H7 (cell line): ENCODE measurements around the gene MDGA2. TPM values are rescaled to one million over a fixed set of nuclear protein-coding genes. Genes with fewer than 3 reads are reported as not detected.

Source experiments
- DNase-seq: peaks from one replicate; pipeline ENCODE4 v3.0.0; 2012
- H3K27me3 ChIP-seq: 2 replicates; pipeline ENCODE4 v1.6.0; 2011; ENCODE audit warnings: mild to moderate bottlenecking, low read length; ENCODE audit not compliant: control insufficient read depth, insufficient read depth
- H3K36me3 ChIP-seq: replicated peaks from 2 replicates; pipeline ENCODE4 v1.5.1; 2011; ENCODE audit warnings: low read length; ENCODE audit not compliant: control insufficient read depth, insufficient read depth
- H3K4me3 ChIP-seq: 2 replicates; pipeline ENCODE4 v1.5.1; 2011; ENCODE audit warnings: low read depth, mild to moderate bottlenecking, control low read depth, low read length, moderate library complexity; ENCODE audit not compliant: insufficient read depth
- total RNA-seq: library from RNA; depleted of rRNA; stranded (reverse); fragments of >200 nt; shearing (Covaris generic); gene quantifications from 2 replicates; pipeline ENCODE4 v1.2.3, GENCODE V29; 2014

The MDGA2 gene
- total RNA-seq, 1 experiment from 2014 or later: 3.7 TPM

DNA sequence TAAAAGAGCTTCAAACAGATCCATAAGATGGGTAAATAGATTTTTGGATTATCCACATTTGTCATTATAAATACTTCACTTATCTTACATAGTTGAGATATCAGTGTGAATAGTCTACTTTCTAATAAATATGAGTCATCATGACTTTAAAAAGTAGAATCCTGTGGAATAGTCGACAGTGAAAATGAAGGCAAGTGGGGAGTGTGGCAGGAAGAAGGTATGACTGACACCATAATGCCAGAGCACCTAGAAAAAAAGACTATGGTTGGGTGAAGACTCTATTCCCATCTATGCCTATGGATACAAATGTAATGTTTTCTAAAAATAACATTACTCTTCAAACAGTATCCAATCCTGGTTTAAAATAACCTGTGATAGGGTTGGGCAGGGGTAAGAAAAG lies 117.5 kb downstream of the MDGA2 start:
- Histone ChIP-seq H3K4me3 (no peak overlapping the region), H3K36me3 (no peaks in the 10 kb centered on the region), H3K27me3 (no peaks in the 10 kb centered on the region; the same call in 1 of the 2 replicates)
- no peak for DNase-seq

DNA sequence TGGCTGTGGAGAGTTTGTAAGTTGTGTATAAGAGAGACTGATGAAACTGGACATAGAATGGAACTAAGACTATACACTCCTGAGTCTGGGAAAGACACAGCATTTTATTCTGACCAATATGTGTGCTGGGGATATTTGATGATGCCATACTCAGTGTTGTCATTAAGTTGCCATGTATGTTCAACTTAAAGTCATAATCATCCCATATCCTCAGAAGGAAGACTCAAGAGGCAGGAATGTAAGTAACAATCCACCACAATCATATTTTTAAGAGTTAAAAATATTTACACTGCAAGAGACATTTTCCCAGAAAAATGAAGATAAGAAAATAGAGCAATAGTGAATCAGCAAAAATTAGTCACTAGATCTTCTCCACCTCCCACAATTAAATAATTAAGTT lies 120.1 kb downstream of the MDGA2 start:
- Histone ChIP-seq H3K36me3 (no peaks in the 10 kb centered on the region), H3K4me3 (no peak overlapping the region), H3K27me3 (no peaks in the 10 kb centered on the region; the same call in 1 of the 2 replicates)
- no peak for DNase-seq

DNA sequence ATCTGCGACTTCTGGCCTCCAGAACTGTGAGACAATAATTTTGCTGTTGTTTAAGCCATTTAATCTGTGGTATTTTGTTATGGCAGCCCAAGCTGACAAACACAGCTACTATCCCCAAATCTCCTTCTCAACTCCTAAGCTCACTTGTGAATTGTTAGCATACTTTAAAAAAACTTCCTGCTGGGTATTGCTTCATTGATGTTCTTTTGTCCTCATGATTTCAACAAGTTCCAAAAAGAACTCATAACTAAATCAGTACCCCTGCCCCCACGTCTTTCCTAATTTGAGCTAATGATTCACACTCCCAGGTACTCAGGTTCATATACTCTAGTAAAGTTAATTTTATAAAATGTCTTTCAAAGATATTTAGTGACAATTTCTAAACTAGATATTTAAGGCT lies 125.5 kb downstream of the MDGA2 start:
- H3K27me3 ChIP-seq: no peaks in the 10 kb centered on the region; the same call in 1 of the 2 replicates
- H3K36me3 ChIP-seq: no peaks in the 10 kb centered on the region
- no peak overlapping the region for H3K4me3 ChIP-seq
- DNase-seq: no peak

DNA sequence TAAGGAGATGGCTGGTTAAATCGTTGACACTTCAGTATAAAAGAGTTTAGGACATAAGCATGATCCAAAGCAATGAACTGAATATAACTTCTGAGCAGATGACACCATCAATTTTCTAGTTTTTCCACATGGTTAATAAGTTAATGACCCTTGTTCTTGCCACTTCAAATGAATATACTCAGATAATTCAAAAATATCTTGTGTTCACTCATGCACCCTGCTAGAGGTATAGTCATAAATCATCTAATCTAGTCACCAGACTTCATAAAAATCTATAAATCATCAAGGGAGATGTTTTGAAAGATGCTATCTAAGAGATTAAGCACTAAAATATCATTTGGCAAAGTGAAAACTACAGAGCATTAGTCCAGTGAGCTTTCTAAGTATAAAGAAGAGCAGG lies 131.9 kb downstream of the MDGA2 start:
- Histone ChIP-seq H3K36me3 (no peaks in the 10 kb centered on the region), H3K4me3 (no peak overlapping the region), H3K27me3 (no peaks in the 10 kb centered on the region)
- DNase-seq: no peak

DNA sequence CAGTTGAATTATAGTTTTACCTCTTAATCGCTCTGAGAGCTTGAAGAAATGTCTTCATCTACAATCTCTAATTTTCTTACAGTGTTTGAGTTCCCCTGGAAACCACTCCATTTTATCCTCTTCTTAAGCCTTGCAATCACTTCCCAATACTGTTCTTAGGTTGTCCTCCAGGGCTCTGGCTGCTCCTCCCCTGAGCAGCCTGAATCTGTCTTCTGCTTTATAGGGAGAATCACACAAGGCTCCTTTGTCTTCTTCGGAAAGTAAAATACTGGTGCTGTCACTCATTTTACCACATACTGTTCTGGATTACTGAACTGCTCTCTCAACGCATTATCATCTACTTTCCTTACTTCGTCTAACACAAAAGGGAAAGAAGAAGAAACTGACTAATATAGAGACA lies 133.7 kb downstream of the MDGA2 start:
- H3K36me3 ChIP-seq: no peaks in the 10 kb centered on the region
- H3K4me3 ChIP-seq: no peak overlapping the region
- no peaks in the 10 kb centered on the region for H3K27me3 ChIP-seq
- DNase-seq: no peak

DNA sequence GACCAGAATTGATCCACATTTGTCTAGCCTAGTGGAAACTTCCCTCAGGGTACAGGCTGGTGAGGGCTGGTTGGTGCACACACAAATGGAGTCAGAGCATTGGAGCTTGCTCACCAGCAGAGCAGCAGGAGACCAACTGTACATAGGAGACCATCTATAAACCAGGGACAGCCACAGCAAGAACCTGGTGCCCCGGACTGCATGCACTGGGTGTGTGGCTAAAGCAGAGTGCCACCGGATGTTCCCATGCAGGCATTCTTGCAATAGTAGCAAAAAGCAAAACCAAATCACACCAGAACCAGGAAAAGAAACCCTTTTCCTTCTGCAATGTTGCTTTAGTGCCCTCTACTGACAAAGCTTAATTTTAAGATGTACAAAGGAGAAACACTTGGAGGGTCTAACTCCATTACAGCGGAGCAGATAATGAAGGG lies 136.4 kb downstream of the MDGA2 start:
- peak; percentile 40 for DNase-seq

DNA sequence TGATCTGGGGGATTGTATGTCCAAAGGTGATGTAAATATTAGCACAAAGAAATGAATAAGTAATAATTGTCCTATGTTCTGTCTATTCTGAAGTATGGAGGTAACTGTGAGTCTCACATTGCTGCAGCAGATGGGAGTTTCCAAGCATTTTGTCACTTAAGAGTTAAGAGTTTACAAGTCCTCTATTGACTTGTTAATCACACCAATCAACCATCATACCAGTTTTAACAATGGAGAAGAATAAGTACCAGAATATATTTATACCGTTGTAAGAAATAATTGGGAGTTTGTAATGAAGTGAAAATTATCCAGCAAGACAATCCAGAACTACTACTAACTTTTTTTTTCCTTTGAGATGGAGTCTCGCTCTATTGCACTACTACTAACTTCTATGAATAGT lies 139.1 kb downstream of the MDGA2 start:
- H3K36me3 ChIP-seq: no peaks in the 10 kb centered on the region
- H3K4me3 ChIP-seq: no peak overlapping the region
- DNase-seq: no peak
- H3K27me3 ChIP-seq: no peaks in the 10 kb centered on the region

More for the DNA sequence above, 136.4 kb downstream of the MDGA2 start:
- Histone ChIP-seq H3K4me3 (no peak overlapping the region), H3K27me3 (no peaks in the 10 kb centered on the region), H3K36me3 (no peaks in the 10 kb centered on the region)

DNA sequence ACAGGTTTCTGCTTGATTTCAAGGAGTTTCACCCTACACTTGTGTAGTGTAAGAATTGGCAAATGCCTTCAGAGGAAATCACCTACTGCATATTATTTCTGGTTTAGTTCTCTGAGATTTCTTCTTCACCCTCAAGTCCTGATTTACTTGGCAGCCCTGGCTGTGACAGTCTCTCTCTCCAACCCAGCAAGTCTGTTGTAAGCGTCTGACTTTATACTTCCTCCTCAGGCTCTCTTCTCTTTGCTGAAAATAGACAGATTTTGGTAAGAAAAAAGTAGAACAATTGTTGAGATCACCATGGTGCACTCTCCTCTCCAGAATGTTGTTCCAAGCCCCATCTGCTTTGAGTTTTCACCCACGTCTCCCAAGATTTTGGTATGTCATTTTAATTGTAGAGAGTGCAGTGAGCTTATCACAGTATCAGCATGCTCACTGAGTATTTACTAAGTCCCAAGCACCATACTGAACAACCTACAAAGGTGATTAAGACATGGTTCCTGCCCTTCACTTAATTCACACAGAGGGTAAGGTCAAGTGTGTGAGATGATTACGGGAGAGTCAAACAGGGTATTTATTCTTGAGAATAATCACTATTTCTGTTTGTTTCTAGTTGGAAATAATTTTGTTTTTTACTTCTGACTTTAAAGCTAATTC lies 148.7 kb downstream of the MDGA2 start:
- no peaks in the 10 kb centered on the region for H3K36me3 ChIP-seq
- H3K4me3 ChIP-seq: no peak overlapping the region
- H3K27me3 ChIP-seq: no peaks in the 10 kb centered on the region
- no peak for DNase-seq

DNA sequence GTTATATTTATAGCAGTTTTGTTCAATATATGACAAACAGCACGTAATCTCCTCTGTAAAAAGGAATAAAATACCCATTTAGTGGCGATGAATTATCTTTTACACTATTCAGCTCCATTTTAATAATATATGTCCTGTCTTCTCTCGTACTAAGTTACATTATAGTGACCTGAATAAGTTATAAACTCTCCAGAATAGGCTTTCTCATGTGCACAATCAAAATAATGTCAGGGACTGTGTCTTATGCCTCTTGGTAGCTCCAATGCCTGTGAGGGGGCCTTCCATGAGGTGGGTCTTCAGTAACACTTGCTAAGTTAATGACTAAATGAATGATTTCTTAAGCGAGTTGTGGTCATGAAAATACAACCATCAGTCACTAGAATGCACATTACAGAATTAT lies 150.9 kb downstream of the MDGA2 start:
- H3K36me3 ChIP-seq: no peaks in the 10 kb centered on the region
- no peak overlapping the region for H3K4me3 ChIP-seq
- H3K27me3 ChIP-seq: no peaks in the 10 kb centered on the region
- DNase-seq: no peak

DNA sequence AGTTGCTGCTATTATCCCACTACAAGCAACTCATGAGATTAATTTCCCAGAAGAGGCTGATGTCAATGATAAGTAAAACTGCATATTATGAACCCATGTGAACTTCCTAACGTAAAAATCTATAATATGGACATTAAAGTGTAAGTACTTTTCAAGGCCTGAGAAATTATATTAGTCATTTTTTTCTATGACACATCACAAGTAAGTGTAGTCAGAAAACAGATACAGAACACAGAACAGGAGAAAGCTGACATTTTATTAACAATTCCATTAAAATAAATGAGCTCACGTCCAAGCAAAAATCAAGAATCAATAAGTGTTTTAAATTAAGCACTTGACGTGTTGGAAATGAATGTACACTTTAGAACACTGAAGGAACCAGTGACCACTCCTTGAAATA lies 155.0 kb downstream of the MDGA2 start:
- Histone ChIP-seq H3K36me3 (no peaks in the 10 kb centered on the region), H3K27me3 (no peaks in the 10 kb centered on the region; the same call in 1 of the 2 replicates), H3K4me3 (no peak overlapping the region)
- no peak for DNase-seq

DNA sequence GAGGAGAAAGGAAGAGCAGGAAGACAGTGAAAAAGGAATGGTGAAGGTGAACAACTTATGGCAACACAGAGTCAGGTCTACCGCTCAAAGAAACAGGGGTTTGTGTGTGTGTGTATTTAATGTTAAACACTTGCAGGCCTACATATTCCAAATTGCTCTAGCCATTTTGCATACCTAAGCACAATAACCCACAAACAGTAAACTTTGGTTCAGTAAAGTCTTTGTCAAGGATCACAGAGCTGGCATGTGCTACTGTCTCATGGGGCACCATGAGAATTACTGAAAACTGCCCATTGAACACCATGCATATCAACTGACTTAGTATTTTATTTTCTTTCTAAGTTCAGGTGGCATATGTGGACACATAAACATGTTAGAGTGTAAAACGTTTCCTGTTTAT lies 163.6 kb downstream of the MDGA2 start:
- Histone ChIP-seq H3K36me3 (no peaks in the 10 kb centered on the region), H3K4me3 (no peak overlapping the region), H3K27me3 (no peaks in the 10 kb centered on the region)
- DNase-seq: no peak

DNA sequence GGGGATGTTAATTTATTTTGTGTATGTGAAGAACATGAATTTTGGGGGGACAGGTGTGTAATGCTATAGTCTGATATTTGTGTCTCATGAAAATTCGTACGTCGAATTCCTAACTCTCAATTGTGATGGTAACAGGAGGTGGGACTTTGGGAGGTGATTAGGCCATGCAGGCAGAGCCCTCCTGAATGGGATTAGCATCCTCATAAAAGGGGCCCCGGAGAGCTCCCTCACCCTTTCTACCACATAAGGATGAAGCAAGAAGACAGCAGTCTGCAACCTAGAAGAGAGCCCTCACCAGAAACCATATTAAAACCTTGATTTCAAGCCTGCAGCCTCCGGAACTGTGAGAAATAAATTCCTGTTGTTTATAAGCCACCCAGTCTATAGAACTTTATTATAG lies 165.4 kb downstream of the MDGA2 start:
- Histone ChIP-seq H3K36me3 (no peaks in the 10 kb centered on the region), H3K4me3 (no peak overlapping the region), H3K27me3 (no peaks in the 10 kb centered on the region)
- peak; percentile 2 for DNase-seq

DNA sequence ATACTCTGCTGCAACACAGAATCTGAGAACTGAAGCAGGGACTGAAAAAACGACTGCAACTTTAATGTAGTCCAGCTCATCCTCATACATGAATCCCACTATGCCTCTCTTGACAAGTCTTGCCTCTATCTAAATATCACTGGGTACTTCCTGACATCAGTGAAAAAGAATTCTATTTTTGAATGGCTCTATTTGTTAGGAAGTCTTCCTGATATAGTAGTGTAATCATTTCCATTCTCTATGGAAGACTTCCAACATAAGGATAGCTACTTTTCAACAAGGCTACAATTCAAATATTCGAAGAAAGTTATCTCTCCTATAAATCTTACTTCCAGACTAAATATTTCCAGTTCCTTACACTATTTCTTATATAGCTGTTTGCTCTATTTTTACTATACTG lies 167.5 kb downstream of the MDGA2 start:
- no peaks in the 10 kb centered on the region for H3K27me3 ChIP-seq
- no peak for DNase-seq
- no peak overlapping the region for H3K4me3 ChIP-seq
- no peaks in the 10 kb centered on the region for H3K36me3 ChIP-seq

DNA sequence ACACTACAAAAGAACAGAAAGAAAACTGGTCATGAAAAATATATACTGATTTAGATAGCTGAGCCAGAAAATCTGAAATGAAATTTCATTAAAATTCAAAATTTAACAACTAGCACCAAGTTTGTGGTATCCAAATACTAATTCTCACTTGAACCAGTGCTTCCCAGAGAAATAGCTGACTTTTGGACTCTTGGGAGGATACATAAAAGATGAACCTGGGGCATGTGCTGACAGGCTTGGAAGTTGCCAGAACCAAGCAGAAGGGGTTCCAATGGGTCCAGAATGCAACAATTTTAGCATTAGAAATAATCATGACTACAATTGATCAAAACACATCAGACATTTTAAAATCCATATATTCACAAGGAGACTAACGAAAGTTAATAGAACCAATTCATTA lies 175.0 kb downstream of the MDGA2 start:
- no peak for DNase-seq
- Histone ChIP-seq H3K4me3 (no peak overlapping the region), H3K36me3 (no peaks in the 10 kb centered on the region), H3K27me3 (no peaks in the 10 kb centered on the region)

DNA sequence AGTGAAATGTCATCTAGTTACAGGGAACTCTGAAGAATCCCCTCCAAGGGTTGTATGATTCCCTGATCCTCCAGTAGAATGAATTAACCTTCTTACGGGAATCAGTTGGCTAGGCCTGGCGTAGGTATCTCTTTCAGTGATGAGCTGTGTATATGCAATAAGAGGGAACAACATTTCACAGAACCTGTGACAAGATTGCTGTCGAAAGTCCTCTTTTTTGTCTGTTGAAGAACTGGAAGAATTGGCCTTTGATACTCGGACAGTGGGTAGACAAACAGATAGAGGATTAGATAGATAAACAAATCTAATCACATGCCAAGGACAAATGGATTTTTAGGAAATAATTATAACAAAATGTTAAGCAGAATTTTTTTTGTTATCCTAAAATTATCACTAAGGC lies 184.6 kb downstream of the MDGA2 start:
- Histone ChIP-seq H3K36me3 (no peaks in the 10 kb centered on the region), H3K4me3 (no peak overlapping the region), H3K27me3 (no peaks in the 10 kb centered on the region)
- no peak for DNase-seq

DNA sequence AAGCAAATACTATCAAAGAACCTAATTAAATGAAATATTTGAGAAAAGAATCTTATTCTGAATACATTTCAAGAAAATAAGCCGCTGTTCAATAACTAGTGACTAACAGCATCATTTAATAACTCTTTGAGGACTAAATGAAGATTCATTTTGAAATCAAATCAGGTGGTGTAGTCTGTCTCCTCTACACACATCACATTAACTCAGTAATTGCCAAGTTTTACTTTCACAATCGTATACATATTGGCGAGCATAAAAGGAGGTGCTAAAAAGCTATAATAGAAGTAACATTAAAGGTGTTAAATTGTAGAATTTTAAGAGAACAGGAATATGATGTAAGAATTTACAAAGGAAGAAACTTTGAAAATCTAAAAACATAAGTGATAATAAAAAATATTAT lies 185.1 kb downstream of the MDGA2 start:
- H3K27me3 ChIP-seq: no peaks in the 10 kb centered on the region
- DNase-seq: no peak
- H3K4me3 ChIP-seq: no peak overlapping the region
- no peaks in the 10 kb centered on the region for H3K36me3 ChIP-seq
